OCI-LY3 (cell line): Measurements from ENCODE around the gene PDGFA.

Experiments used
- H2AFZ ChIP-seq: fragments of 200-600, 300-600 bp; shearing (Covaris generic); 2 replicates; pipeline ENCODE4 v1.6.0; 2014; ENCODE audit warnings: antibody characterized with exemption, low read depth, low read length
- H3K27ac ChIP-seq: fragments of 200-600, 300-600 bp; sonication (generic); 2 replicates; pipeline ENCODE4 v1.5.1; 2014; ENCODE audit warnings: mild to moderate bottlenecking, low read length, moderate library complexity, mixed read lengths
- H3K27me3 ChIP-seq: fragments of 200-600, 300-600 bp; sonication (generic); 2 replicates; pipeline ENCODE4 v1.6.1; 2014; ENCODE audit warnings: low read depth, low read length, mixed read lengths
- H3K36me3 ChIP-seq: fragments of 200-600, 300-600 bp; sonication (generic); replicated peaks from 2 replicates; pipeline ENCODE3; 2014; ENCODE audit warnings: low read depth, low read length, mixed read lengths
- H3K4me1 ChIP-seq: fragments of 300-600, 200-600 bp; sonication (generic); 2 replicates; pipeline ENCODE4 v1.6.1; 2014; ENCODE audit warnings: low read length, mixed read lengths
- H3K4me2 ChIP-seq: fragments of 200-600, 300-600 bp; sonication (generic); 2 replicates; pipeline ENCODE4 v1.6.1; 2014; ENCODE audit warnings: low read length, mixed read lengths
- H3K4me3 ChIP-seq: fragments of 300-600, 200-600 bp; sonication (generic); 2 replicates; pipeline ENCODE4 v1.5.1; 2014; ENCODE audit warnings: antibody characterized with exemption, mild to moderate bottlenecking, low read length, moderate library complexity
- H3K79me2 ChIP-seq: fragments of 300-600, 200-600 bp; shearing (Covaris generic); 2 replicates; pipeline ENCODE4 v1.6.1; 2014; ENCODE audit warnings: mild to moderate bottlenecking, low read length, mixed read lengths
- H3K9ac ChIP-seq: fragments of 300-600, 200-600 bp; shearing (Covaris generic); 2 replicates; pipeline ENCODE4 v1.6.0; 2014; ENCODE audit warnings: mild to moderate bottlenecking, low read length, moderate library complexity
- H3K9me3 ChIP-seq: fragments of 200-600, 300-600 bp; shearing (Covaris generic); 2 replicates; pipeline ENCODE4 v1.6.1; 2014; ENCODE audit warnings: low read length, mixed read lengths; ENCODE audit not compliant: insufficient read depth
- H4K20me1 ChIP-seq: fragments of 200-600, 300-600 bp; sonication (generic); 2 replicates; pipeline ENCODE4 v1.6.1; 2016; ENCODE audit warnings: low read length, mixed read lengths; ENCODE audit not compliant: insufficient read depth
- CTCF ChIP-seq: fragments of 200-600, 300-600 bp; sonication (generic); IDR thresholded peaks from 2 replicates; pipeline ENCODE4 v1.5.1; 2014; ENCODE audit warnings: antibody characterized with exemption, low read length, low read depth
- EZH2phosphoT487 ChIP-seq: fragments of 200-600 bp; shearing (Covaris generic); IDR thresholded peaks from 2 replicates; pipeline ENCODE4 v1.6.1; 2018; ENCODE audit warnings: antibody characterized with exemption, mixed run types, low read depth

Gene PDGFA

DNA sequence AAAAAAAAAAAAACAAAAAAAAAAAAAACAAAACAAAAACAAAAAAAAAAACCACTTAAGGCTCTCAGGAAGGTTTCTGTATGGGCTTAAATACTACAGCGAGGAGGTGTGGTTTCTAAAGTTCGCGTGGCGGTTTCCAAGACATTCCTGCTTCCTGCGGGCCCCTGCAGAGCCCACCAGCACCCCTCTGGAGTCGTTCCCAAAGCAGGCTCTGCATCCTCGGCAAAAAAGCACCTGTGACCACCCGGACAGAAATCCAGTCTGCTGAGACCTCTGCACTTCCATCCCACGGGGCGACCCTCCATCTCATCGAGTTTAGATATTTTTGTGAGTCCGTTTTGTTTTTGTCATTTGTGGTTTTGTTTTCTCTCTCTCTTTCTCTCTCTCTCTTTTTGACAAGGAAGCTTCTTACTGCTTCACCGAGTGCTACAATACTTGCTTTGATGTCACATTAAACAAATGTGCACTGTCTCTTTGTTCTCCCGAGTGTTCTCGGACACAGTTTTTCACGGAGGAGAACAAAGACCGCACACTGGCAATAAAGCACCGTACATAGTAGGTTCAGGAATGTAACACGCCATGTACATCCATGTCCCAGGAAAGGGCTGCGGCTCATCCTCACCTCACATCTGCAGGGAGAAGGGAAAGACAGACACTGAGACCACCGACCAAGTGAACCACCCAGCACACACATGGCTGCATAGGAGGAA lies 21.5 kb downstream of the PDGFA start:
- Histone ChIP-seq H3K36me3 (no peaks in the 10 kb centered on the region), H3K9ac (no peak overlapping the region)
- TF ChIP-seq EZH2phosphoT487 (no peak), CTCF (no peak)

GRCh38 chr7:497346-497745 lies 22.3 kb downstream of the PDGFA start:
- H3K4me2 ChIP-seq, result no peak overlapping the region
- no peak overlapping the region for H2AFZ ChIP-seq
- no peaks in the 10 kb centered on the region for H3K27me3 ChIP-seq
- no peaks in the 10 kb centered on the region for H3K36me3 ChIP-seq
- H3K4me1 ChIP-seq, result no peaks in the 10 kb centered on the region
- H3K9ac ChIP-seq, result no peak overlapping the region
- H3K4me3 ChIP-seq, result no peak overlapping the region
- TF ChIP-seq EZH2phosphoT487 (no peak), CTCF (no peak)
- no peaks in the 10 kb centered on the region for H4K20me1 ChIP-seq
- no peaks in the 10 kb centered on the region for H3K9me3 ChIP-seq
- H3K27ac ChIP-seq, result no peak overlapping the region
- H3K79me2 ChIP-seq, result no peaks in the 10 kb centered on the region

More for the DNA sequence above, 21.5 kb downstream of the PDGFA start:
- no peaks in the 10 kb centered on the region for H4K20me1 ChIP-seq
- H3K4me3 ChIP-seq, result no peak overlapping the region
- H2AFZ ChIP-seq, result no peak overlapping the region
- no peaks in the 10 kb centered on the region for H3K27me3 ChIP-seq
- no peak overlapping the region for H3K27ac ChIP-seq
- no peaks in the 10 kb centered on the region for H3K9me3 ChIP-seq
- H3K4me2 ChIP-seq, result no peak overlapping the region
- no peaks in the 10 kb centered on the region for H3K4me1 ChIP-seq
- H3K79me2 ChIP-seq, result no peaks in the 10 kb centered on the region

DNA sequence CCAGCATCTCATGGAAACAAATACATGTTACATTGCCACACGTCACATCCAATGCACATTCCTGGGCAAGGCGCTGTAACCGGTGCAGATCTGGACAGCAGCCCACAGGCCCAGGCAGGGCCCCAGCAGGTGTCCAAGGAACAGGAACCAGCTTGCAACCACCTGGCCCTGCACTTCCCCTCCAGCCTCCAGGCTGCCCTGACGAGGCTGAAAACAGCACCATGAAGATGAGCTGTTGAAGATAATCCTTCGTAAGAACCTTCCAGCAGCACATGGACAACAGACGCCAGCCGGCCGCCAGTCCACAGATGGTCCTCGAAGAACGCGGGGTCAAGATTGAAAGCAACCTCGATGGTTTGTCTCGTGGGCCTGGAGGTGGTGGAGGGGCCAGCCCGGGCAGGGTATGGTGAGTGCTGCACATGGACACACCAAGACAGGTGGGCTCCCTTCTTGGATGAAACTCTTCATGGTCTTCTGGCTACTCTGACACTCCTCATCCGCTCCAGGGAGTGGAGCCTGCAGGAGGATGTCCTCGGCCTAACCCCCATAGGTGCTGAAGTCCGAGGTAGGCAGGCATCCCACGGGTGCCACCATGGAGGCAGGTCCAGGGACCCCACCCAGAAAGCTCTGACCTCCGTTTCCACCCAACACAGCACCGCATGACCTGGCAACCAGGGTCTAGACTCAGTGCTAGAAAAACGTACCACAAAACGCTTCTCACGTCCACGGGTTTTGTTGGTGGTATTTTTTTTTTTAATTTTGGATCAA lies 22.9 kb downstream of the PDGFA start:
- Histone ChIP-seq H3K27ac (no peak overlapping the region), H3K36me3 (no peaks in the 10 kb centered on the region), H2AFZ (no peak overlapping the region), H3K4me2 (no peak overlapping the region), H3K9ac (no peak overlapping the region), H3K9me3 (no peaks in the 10 kb centered on the region), H3K4me3 (no peak overlapping the region), H4K20me1 (no peaks in the 10 kb centered on the region), H3K4me1 (no peaks in the 10 kb centered on the region), H3K27me3 (no peaks in the 10 kb centered on the region), H3K79me2 (no peaks in the 10 kb centered on the region)
- TF ChIP-seq CTCF, result no peak
- TF ChIP-seq EZH2phosphoT487, result no peak

DNA sequence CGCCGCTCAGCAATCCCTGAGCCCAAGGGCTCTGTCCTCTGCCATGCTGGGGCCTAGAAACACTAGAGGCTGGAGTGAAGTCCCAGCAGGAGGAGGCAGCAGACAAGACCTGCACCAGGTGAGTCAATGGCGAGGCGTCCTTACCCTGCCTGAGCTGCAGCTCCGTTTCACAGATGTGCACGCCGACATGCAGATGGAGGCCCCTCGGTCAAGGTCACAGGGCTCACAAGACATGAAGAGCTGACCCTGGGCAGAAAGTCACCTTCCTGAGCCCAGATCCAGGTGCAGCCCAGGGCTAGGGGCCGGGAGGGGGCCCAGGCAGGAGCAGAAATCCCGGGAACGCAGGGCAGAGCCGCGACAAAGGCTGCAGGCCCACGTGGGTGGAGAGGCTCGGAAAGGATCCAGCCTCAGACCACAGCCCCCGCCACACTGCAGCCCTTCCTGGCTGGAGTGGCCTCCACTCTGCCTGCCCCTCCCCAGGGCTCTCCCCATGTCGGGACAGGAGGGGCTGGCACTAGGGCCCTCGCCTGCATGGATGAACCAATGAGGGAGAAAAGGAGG lies 23.8 kb downstream of the PDGFA start:
- Histone ChIP-seq H3K4me1 (no peaks in the 10 kb centered on the region), H3K9me3 (no peaks in the 10 kb centered on the region), H3K27ac (no peak overlapping the region), H3K4me2 (no peak overlapping the region), H3K27me3 (no peaks in the 10 kb centered on the region), H3K79me2 (no peaks in the 10 kb centered on the region), H3K4me3 (no peak overlapping the region), H3K9ac (no peak overlapping the region), H2AFZ (no peak overlapping the region), H3K36me3 (no peaks in the 10 kb centered on the region), H4K20me1 (no peaks in the 10 kb centered on the region)
- no peak for TF ChIP-seq CTCF
- no peak for TF ChIP-seq EZH2phosphoT487
